ENCODE data around the gene GPR17. TPM values are rescaled to one million over a fixed set of nuclear protein-coding genes. Genes with fewer than 3 reads are reported as not detected.

The GPR17 gene, protein sequence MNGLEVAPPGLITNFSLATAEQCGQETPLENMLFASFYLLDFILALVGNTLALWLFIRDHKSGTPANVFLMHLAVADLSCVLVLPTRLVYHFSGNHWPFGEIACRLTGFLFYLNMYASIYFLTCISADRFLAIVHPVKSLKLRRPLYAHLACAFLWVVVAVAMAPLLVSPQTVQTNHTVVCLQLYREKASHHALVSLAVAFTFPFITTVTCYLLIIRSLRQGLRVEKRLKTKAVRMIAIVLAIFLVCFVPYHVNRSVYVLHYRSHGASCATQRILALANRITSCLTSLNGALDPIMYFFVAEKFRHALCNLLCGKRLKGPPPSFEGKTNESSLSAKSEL
- total RNA-seq: not detected in 2 replicates

DNA sequence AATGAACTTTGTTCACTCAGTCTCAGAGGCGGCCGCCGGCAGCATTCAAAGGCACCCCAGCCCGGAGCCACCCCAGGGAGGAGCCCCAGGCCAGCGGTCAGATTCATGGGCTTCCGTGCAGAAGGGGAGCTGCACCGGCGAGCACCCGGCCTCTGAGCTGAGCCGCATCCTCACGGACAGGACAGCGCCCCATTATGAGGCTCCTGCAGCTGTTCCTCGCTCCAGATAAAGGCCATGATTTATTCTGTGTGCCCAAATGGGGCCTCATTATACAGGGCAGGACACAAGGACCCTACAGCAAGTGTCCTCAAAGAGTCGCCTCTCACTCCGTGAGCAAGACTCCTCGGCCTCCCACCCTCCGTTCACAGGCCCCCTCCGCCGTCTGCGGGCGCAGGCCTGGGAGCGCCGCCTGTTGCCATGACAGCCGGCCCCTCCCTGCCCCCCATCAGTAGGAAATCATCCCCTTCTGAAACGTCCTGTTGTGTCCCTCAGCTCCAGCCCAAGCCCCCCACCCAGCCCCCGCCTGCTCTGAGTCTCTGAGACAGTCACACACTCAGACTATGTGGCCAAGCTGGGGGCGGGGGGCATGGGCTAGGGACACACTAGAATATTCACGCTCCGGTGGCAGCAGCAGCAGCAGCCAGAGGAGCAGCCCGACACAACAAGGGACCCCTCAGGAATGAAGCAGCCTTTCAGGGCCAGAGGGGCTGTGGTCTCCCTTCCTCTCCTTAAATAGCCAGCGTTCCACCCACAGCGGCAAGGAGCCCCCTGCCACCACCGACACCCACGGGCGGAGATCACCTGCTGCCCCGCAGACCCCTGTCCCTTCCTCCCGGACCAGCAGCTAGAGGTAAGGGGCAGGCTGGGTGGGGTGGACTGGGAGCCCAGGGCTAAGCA is at the start of gene GPR17:
Gene GPR17, plus strand, starts transcription at position 759 of the 897 bp plus-strand sequence. CDS start 4,583 bp downstream, outside the sequence.

DNA sequence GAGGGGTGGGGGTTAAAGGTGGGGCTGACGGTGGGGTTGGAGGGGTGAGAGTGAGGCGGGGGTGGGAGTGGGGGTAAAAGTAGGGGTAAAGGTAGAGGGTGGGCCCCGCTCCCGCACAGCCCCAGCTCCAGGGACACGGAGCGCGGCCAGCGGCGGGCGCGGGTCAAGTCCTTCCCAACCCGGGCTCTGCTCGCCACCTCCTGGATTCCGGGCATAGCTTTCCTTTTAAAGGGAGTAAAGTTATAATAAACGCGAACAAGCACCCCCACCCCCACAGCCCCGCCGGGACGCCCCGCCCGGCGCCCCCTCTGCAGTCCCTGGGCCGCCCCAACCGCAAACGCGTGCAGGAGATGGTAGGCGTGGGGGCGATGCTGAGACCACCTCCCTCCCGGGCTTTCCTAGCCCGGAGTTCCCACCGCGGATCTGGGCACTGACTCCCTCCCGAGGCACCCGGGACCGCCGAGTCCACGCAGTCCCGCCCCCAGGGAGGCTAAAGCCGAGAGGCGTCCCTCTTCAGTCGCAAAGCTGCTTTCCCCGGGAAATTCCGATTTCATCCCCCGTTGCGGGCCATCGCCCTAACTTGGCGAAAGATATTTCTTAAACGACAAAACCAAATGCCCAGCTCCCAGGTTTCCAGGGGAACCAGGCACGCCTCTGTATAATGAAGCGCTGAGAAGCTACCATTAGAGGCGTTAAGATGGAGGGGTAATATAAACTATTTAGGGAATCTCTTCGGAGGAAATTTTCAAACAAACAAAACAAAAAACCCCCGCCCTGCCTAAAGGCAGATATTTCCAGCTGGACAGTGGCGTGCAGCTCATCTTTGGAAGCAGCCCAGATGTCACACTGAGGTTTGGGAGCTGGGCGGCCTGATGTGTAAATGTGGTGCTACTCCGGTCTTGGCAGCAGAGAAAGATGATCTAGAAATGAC is 29.6 kb downstream of the GPR17 start, which contains the start of gene LIMS2:
Gene LIMS2, minus strand, starts transcription at position 200 of the 931 bp plus-strand sequence. CDS start 506 bp downstream, outside the sequence.

DNA sequence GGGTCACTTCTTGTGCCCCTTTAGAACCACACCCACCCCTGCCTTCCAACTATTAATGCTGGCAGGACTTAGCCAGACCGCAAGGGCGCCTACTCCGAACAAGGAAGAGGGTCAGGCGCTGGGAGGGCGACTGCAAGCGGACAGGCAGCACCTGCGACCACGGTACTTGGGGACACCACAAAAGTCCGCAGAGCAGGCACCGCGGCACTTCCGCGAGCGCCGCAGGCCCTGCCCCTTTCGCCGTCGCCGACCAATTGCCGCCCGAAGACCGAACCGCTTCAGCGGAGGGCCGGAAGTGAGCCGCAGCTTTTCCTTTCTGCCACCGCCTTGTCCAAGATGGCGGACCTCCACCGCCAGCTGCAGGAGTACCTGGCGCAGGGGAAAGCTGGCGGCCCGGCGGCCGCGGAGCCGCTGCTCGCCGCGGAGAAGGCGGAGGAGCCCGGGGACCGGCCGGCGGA is 55.3 kb downstream of the GPR17 start, which contains the start of gene SFT2D3:
Gene SFT2D3, plus strand, starts transcription at position 305 of the 458 bp plus-strand sequence. Its CDS starts 32 bp downstream, at position 337.

Other genes with a start within 250 kb of the GPR17 start
- gene PROC, start 227.7 kb upstream of the GPR17 start, total RNA-seq: 1.3 and 2.4 TPM in 2 replicates
- gene IWS1, start 119.7 kb upstream of the GPR17 start, total RNA-seq: 32.7 and 39.2 TPM in 2 replicates
- gene MYO7B, start 110.5 kb upstream of the GPR17 start, total RNA-seq: not detected in 2 replicates
- not detected in 2 replicates for gene LIMS2, start 29.4 kb downstream of the GPR17 start, total RNA-seq
- 4.9 and 7.9 TPM in 2 replicates for gene SFT2D3, start 55.3 kb downstream of the GPR17 start, total RNA-seq
- 13.1 and 19.2 TPM in 2 replicates for gene WDR33, start 165.0 kb downstream of the GPR17 start, total RNA-seq
- gene POLR2D, start 212.0 kb downstream of the GPR17 start, total RNA-seq: 10.5 and 16.3 TPM in 2 replicates
- 9.2 and 13.8 TPM in 2 replicates for gene AMMECR1L, start 239.8 kb downstream of the GPR17 start, total RNA-seq

Measured in airway epithelial cell (primary cell).